Lung microvascular endothelial cell (primary cell): ENCODE measurements around the gene DPP10. TPM values are rescaled to one million over a fixed set of nuclear protein-coding genes. Genes with fewer than 3 reads are reported as not detected.
"Not testable (repeated sequence)": the region's sequence is repeated elsewhere in the genome, so short reads cannot be mapped to it uniquely, and the experiment has no call there.

Source experiments
- DNase-seq, 2 donors: peaks; one replicate each; pipeline versions ENCODE4 v3.0.0 to v3.0.0-alpha.2; 2010; ENCODE audit warnings: low read depth in 2 of 2
- total RNA-seq: library from RNA; depleted of rRNA; stranded (reverse); fragments of >200 nt; gene quantifications from 2 replicates; pipeline ENCODE4 v1.2.1, GENCODE V29; 2014

Gene DPP10
- total RNA-seq, 1 donor from 2014 or later: not detected

GRCh38 chr2:114515882-114516281 lies 73.4 kb downstream of the DPP10 start:
- no peak for DNase-seq

GRCh38 chr2:114517580-114517979 lies 75.1 kb downstream of the DPP10 start:
- no peak for DNase-seq

GRCh38 chr2:114518738-114519137 lies 76.3 kb downstream of the DPP10 start:
- no peak for DNase-seq

GRCh38 chr2:114522612-114523011 lies 80.2 kb downstream of the DPP10 start:
- DNase-seq: not testable (repeated sequence)

- DNase-seq: no peak
Measured at GRCh38 chr2:114525955-114526354, 83.5 kb downstream of the DPP10 start.

- DNase-seq: no peak
Measured at GRCh38 chr2:114526841-114527240, 84.4 kb downstream of the DPP10 start.

GRCh38 chr2:114527330-114527983 lies 85.0 kb downstream of the DPP10 start:
- no peak for DNase-seq

GRCh38 chr2:114534116-114535084 lies 92.0 kb downstream of the DPP10 start:
- DNase-seq: no peak

GRCh38 chr2:114537777-114538176 lies 95.3 kb downstream of the DPP10 start:
- no peak for DNase-seq

GRCh38 chr2:114542695-114543094 lies 100.3 kb downstream of the DPP10 start:
- DNase-seq: no peak

- DNase-seq: peak in 1 of 2 donors; percentile 4
Measured at GRCh38 chr2:114543236-114543766, 100.9 kb downstream of the DPP10 start.

GRCh38 chr2:114545052-114545451 lies 102.6 kb downstream of the DPP10 start:
- no peak for DNase-seq

- DNase-seq: no peak
Measured at GRCh38 chr2:114546531-114546930, 104.1 kb downstream of the DPP10 start.

- DNase-seq: no peak
Measured at GRCh38 chr2:114548151-114548550, 105.7 kb downstream of the DPP10 start.

GRCh38 chr2:114550364-114550763 lies 107.9 kb downstream of the DPP10 start:
- no peak for DNase-seq

GRCh38 chr2:114550895-114551793 lies 108.7 kb downstream of the DPP10 start:
- peak; percentile 29 to 48 for DNase-seq

GRCh38 chr2:114553027-114553426 lies 110.6 kb downstream of the DPP10 start:
- DNase-seq: no peak

GRCh38 chr2:114569166-114569565 lies 126.7 kb downstream of the DPP10 start:
- DNase-seq: no peak

- DNase-seq: no peak
Measured at GRCh38 chr2:114577657-114578056, 135.2 kb downstream of the DPP10 start.

- no peak for DNase-seq
Measured at GRCh38 chr2:114579542-114579941, 137.1 kb downstream of the DPP10 start.

- no peak for DNase-seq
Measured at GRCh38 chr2:114580691-114581090, 138.2 kb downstream of the DPP10 start.
